SH-SY5Y (cell line): ENCODE results near the gene SLC7A5.

Source experiments
- GATA2 ChIP-seq: IDR thresholded peaks from 2 replicates; pipeline ENCODE4 v1.6.1; 2011; ENCODE audit warnings: mild to moderate bottlenecking, low read depth, low read length
- GATA3 ChIP-seq: IDR thresholded peaks from 2 replicates; pipeline ENCODE4 v1.6.1; 2011; ENCODE audit warnings: low read depth, mild to moderate bottlenecking, low read length, moderate library complexity

- TF ChIP-seq GATA2 = no peak
- no peak for TF ChIP-seq GATA3
Observed at GRCh38 chr16:87830673-87831420, 38.5 kb downstream of the SLC7A5 start.
